ENCODE data around the gene BMI1. TPM values are rescaled to one million over a fixed set of nuclear protein-coding genes. Genes with fewer than 3 reads are reported as not detected.

Gene BMI1
- total RNA-seq, 1 experiment from 2014 or later: 6.8 TPM

- WGBS (ENCODE audit: extremely low coverage, insufficient read length, low lambda C conversion rate): no CpG with 5 or more reads among the region's 114 CpGs
- peak overlapping the region; percentile 92; the same call in 1 of the 2 replicates for H3K14ac ChIP-seq (ENCODE audit: insufficient read depth, low read length)
- no peak for TF ChIP-seq CTCF (conservative IDR thresholded peaks at IDR 0.05)
- H2BK15ac ChIP-seq (ENCODE audit: low read depth, low read length): no peak overlapping the region
- peak overlapping the region; percentile 47 for H3K18ac ChIP-seq (ENCODE audit: insufficient read length, low read depth, low read length)
- Mint-ChIP-seq H3K27me3 (ENCODE audit: low read depth) (peaks cover 85% of the 10 kb centered on the region), H3K36me3 (ENCODE audit: insufficient read depth in 1 of 3, low read depth in 3 of 3) (peaks cover 0 to 2% (median 1%) of the 10 kb centered on the region in 3 experiments; a peak in 3 of 7 replicates), H3K9me3 (peaks cover 4 to 5% of the 10 kb centered on the region in 2 experiments; a peak in 2 of 5 replicates), H3K27ac (no peak overlapping the region), H3K4me3 (peak overlapping the region; percentile 70 to 82), H3K4me1 (peaks cover 43 to 62% of the 10 kb centered on the region in 2 experiments)
- H2AK5ac ChIP-seq (ENCODE audit: insufficient read length, low read length): no peak overlapping the region
- H3K4me2 ChIP-seq (ENCODE audit: insufficient read depth, insufficient read length, low read length): peak overlapping the region; percentile 44
- no peak overlapping the region for H3K27ac ChIP-seq (ENCODE audit: insufficient read length, low read depth, low read length)
- no peak overlapping the region for H3K56ac ChIP-seq (ENCODE audit: insufficient read length, low read depth, low read length)
- peaks cover 54% of the 10 kb centered on the region for H3K27me3 ChIP-seq (ENCODE audit: insufficient read depth, low read length)
- no peaks in the 10 kb centered on the region for H3K79me1 ChIP-seq (ENCODE audit: insufficient read depth, low read depth, low read length, poor library complexity, severe bottlenecking)
- H4K5ac ChIP-seq (ENCODE audit: insufficient read length, low read depth, low read length): no peak overlapping the region
- no peaks in the 10 kb centered on the region for H3K79me2 ChIP-seq (ENCODE audit: insufficient read depth, low read length)
- peaks cover 5% of the 10 kb centered on the region; the same call in 1 of the 2 replicates for H3K4me1 ChIP-seq (ENCODE audit: insufficient read depth, low read length)
- no peak overlapping the region for H2BK12ac ChIP-seq (ENCODE audit: insufficient read length, low read depth, low read length)
- H2BK5ac ChIP-seq (ENCODE audit: insufficient read length, low read length): no peak overlapping the region
- peak; percentile 77 for DNase-seq
- peaks cover 12% of the 10 kb centered on the region for H3K23me2 ChIP-seq (ENCODE audit: insufficient read length, low read depth, low read length, poor library complexity, severe bottlenecking)
- no peaks in the 10 kb centered on the region for H3K9me3 ChIP-seq (ENCODE audit: control insufficient read depth, low read depth, low read length)
- H3T11ph ChIP-seq (ENCODE audit: low read length): no peak overlapping the region
- no peak overlapping the region for H4K8ac ChIP-seq (replicated peaks; ENCODE audit: insufficient read length, low read depth, low read length)
- no peak overlapping the region for H2AFZ ChIP-seq (ENCODE audit: low read length)
- no peaks in the 10 kb centered on the region for H4K20me1 ChIP-seq (ENCODE audit: control insufficient read depth, insufficient read depth, insufficient read length)
- H3K4ac ChIP-seq (ENCODE audit: low read depth, low read length): no peak overlapping the region
- H2BK20ac ChIP-seq (ENCODE audit: low read depth, low read length, poor library complexity, severe bottlenecking): no peak overlapping the region
- no peak overlapping the region for H3K23ac ChIP-seq (ENCODE audit: insufficient read length, low read depth, low read length)
- no peak overlapping the region for H3K9ac ChIP-seq (ENCODE audit: extremely low read depth, insufficient read length, low read length)
- H4K91ac ChIP-seq (ENCODE audit: insufficient read length, low read depth, low read length): no peak overlapping the region
- no peak overlapping the region for H2BK120ac ChIP-seq (ENCODE audit: low read depth, low read length, poor library complexity, severe bottlenecking)
Observed at GRCh38 chr10:22321156-22321923, 441 bp downstream of the BMI1 start.
